ENCODE data around the gene AKAP6.
"Not testable (repeated sequence)": the region's sequence is repeated elsewhere in the genome, so short reads cannot be mapped to it uniquely, and the experiment has no call there.

The AKAP6 gene

DNA sequence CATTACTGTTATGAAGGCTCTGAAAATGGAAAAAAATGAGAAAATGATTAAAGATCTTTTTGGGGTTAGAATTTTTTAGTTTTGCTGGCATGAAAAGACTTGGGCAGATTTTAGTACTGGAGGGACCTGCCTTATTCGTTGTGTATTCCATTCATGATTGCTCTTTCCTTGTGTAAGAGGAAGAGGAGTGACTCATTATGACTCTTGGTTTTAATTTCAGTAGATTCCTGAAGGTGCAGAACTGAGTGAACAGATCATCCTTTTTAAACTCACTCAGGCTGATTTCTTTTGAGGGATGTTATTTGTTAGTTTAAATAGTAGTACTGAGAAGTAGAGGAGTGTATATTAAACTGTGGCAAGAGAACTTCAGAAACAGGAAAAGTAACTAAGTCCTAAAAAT, 41.6 kb downstream of the AKAP6 start:
- no peak for DNase-seq

DNA sequence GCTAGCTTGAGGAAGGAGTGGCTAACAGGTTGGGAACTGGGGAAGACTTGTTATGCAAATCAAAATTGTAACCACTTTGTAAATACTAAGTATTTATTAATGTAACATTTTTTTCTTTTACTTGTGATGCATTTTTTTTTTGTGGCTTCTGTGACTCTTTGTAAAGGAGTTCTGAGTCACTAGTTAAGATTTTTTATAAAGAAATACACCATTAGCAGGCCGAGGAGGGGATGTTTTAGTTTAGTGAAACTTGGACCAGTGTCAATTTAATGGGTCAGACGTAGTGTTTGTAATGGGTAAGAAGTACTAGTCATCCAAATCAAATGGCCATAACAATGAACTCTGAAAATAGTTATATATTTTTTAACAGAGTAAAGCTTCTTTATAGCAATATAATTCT, 43.1 kb downstream of the AKAP6 start:
- no peak for DNase-seq

DNA sequence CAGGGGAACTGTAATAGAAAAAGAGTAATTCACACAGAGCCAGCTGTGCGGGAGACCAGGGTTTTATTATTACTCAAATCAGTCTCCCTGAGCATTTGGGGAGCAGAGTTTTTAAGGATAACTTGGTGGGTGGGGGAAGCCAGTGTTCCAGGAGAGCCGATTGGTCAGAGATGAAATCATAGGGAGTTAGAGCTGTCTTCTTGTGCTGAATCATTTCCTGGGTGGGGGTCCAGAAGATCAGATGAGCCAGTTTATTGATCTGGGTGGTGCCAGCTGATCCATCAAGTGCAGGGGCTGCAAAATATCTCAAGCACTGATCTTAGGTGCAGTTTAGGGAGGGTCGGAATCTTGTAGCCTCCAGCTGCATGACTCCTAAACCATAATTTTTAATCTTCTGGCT, 44.1 kb downstream of the AKAP6 start:
- not testable (repeated sequence) for DNase-seq

DNA sequence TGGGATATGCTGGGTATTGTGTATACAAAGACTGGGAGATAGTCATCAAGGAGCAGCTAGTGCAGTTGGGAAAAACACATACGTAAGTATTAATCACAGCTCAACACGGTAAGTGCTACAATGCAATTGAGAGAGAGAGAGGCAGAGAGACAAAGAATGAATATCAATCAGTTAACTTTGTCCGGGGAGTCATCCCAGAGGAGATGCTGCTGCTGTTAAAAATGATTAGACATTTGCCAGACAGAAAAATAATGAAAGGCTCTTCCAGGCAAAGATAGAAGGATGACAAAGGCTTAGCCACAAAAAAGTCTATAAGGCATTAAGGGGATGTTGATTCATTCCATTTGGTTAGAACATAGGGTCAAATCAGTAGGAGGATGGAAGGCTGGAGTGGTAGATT, 45.1 kb downstream of the AKAP6 start:
- no peak for DNase-seq

DNA sequence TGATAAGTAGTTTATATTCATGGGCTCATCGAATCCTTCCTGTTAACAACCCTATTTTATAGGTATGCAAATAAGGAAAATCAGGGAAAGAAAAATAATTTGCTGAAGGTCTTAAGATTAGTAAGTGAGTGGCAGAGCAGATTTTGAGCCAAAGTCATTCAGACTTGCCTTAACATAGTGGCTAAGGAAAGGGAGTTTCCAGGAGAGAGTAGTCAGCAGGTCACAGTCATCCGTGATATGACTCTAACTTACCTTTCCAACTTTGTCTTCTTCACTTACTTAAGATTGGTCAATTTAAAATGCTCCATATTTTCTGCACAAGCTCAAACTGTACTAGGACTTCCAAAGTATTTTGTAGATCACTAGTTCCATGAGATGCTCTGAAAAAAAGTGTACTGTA, 46.6 kb downstream of the AKAP6 start:
- DNase-seq: no peak

DNA sequence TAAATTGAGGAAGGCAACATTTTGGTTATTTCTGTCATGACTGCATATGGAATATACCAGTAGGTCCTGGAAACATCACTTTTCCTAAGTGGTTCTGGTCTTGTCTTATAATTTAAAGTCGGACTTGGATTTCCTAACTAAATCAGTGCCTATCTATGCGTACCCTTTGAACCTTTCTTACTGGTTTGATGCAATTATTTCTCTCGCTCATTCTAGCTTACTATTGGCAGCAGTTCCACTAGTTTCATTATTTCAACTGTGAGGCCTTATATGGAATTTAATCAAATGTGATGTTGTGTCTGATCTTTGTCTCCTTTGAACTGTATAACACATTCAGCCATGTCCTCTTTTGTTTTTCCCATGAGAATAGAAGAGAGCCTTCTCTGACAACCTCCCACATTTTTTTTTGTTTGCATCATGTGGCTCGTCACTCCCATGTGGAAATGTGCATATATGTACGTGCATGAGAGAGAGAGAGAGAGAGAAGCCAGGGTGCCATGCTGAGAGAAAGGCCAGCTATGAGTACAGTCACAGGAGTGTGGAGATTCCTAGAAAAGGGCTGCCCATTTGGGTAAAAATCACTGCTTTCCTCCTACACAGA, 48.0 kb downstream of the AKAP6 start:
- no peak for DNase-seq

DNA sequence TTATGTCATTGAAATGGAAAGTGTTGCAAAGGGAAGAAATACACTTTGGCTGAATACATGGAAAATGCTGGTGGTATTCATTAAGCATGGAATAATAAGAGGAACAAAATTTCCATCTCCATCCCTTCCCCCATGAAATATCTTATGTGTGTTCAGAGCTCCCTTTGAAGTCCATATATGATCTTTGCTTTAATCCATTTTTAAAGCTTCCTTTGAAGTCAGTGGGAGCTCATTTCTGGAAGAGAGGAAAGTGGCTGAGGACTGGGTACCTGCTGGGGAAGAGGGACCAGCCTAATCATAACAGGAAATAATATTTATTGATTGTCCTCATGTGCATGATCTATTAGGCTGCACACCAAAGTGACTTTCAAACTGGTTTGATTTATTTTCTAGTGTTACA, 49.2 kb downstream of the AKAP6 start:
- no peak for DNase-seq

DNA sequence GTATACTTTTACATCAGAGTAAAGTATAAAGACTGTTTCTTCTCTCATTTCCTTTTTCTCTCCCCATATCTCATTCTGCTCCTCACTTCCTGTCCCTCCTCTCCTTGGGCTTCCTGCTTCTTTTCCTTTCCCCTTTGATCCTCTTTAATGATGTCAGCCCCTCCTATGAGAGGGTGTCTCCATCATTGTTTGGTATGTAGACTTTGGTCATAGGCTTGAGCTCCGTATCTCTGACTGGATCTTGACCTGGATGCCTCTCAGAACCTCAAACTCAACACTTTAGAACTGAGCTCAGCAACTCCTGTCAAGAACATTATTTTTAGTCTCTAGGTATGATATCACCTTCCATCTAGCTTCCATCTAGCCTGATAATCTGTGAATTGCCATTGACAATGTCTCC, 50.3 kb downstream of the AKAP6 start:
- no peak for DNase-seq

DNA sequence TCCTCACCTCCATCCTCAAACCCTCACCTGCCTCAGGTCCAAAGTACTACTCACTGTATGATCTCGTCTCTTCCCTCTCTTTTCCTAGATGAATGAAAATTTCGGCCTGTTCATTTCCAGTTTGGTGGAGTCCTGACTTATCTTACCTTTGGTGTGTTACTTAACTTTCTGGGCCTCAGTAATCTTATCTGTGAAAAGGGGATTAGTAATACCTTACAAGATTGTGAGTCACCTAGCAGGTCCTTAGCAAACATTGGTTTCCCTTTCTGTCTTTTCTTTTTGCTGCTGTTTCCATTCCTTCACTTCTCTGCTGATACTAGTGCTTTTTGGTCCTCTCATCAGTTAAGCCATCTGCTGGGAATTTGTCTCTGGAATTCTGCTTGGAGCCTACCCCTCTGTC, 52.8 kb downstream of the AKAP6 start:
- DNase-seq: no peak

DNA sequence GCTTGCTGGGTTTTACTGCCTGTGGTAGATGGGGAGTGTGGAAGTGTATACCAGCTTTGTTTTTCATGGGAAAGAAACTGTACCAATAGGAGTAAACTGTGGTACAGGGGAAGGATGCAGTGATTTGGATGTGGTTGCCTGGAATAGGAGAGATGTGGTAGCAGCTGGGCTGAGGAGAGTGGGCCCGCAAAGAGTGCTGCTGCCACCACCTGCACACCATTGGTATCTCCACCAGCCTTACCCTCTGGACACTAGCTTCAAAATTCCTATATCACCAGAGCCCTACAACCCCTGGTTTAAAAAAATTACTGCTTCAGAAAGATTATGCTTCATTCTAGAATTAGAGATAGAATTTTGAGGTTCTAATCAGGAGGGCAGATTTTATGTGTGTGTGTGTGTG, 53.6 kb downstream of the AKAP6 start:
- no peak for DNase-seq

DNA sequence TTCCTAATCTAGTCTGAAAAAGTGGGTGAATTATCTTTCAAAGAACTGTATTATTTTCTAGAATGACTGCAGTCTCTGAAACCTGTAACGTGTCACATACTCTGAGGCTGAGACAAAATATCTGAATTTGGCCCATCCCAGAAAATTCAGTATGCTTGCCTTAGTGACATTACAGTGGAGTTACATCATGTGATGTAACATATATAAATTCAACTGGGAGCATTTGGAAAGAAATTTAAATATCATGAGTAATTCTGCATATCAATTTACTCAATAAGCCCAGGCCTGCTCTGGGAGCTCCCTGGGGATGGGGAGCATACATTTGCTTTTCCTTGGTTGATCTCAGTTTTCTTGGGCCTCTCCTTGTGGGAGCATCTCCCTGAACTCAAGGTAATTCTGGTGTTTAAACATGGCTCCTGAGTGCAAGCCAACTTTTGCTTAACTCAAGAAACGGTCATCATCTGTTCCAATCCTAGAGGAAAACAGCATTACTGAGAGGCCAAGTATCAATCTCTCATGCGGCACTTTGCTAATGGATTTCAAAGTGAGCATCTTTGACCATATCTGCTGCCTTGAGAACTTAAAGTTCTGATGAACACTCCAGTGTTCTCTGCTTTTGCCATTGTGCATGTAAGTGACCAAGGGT, 54.4 kb downstream of the AKAP6 start:
- DNase-seq: no peak

DNA sequence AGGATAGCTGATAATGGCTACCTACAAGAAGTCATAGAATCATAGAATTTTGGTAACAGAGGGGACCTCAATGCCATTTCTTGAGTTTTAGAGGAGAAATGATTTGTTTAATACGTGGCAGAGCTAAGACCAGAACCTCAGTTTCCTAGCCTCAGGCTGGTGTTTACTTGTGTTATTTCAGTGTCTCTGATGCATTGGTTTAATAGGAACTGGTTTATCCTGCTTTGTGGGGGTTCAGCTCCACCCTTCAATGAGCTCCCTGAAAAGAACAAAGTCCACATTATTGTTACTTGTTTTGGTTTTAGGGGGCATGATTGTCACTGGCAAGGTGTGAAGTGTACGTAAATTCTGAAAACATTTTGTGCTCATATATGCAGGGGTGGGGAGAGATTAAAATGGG, 55.4 kb downstream of the AKAP6 start:
- DNase-seq: no peak

DNA sequence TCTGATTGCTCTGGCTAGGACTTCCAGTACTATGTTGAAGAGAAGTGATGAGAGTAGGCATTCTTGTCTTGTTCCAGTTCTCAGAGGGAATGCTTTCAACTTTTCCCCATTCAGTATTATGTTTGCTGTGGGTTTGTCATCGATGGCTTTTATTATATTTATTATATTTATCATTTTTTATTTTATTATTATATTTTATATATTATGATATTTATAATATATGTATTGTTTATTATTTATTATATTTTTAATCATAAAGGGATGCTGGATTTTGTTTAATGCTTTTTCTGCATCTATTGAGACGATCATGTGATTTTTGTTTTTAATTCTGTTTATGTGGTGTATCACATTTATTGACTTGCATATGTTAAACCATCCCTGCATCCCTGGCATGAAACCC, 58.2 kb downstream of the AKAP6 start:
- not testable (repeated sequence) for DNase-seq

DNA sequence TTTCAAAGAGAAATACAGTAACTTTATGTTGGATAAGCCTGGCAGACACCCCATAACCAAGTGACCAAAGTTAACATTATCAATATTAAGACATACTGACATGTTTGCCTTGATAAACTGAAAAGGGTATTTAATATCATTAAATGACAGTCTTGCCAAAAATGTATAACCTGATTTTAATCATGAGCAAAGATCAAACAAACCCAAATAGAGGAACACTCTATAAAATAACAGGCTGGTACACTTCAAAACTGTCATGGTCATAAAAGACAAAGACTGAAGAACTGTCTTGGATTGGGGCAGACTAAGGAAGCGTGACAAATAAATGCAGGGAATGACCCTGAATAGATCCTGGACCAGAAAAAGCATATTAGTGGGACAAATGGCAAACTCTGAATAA, 64.0 kb downstream of the AKAP6 start:
- no peak for DNase-seq

DNA sequence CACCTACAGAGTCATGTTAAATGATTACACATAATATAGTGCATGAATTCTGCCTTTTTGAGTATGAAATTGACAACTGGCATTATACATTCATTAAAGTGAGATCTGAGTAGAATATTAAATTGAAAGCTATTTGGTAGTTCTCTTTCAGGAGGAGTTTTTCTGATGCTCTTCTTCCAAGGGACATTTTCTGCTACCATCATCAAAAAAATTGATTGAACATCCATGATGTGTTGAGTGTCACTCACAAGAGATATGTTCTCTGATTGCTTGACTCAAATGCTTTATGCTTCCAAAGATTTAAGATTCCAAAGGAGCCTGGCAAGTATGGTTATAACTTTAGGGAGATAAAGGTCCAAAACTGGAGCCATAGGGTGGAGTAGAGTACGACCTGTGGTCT, 64.9 kb downstream of the AKAP6 start:
- no peak for DNase-seq

DNA sequence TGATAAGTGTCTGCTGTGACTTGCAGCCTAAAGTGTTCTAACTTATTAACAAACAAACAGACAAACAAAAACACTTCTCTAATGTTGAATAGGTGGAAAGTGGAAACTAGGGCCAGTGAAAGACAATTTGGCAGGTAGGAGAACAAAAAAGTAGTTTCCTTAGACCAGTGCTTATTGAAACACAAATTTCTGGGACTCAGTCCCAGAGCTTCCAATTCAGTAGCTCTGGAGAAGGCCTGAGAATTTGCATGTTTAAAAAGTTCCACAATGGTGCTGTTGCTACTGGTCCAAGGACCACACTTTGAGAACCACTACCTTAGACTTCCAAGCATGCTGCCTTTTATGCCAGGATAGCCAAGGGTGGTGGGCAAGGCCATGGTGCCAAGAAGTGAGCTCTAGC, 67.8 kb downstream of the AKAP6 start:
- DNase-seq: no peak

DNA sequence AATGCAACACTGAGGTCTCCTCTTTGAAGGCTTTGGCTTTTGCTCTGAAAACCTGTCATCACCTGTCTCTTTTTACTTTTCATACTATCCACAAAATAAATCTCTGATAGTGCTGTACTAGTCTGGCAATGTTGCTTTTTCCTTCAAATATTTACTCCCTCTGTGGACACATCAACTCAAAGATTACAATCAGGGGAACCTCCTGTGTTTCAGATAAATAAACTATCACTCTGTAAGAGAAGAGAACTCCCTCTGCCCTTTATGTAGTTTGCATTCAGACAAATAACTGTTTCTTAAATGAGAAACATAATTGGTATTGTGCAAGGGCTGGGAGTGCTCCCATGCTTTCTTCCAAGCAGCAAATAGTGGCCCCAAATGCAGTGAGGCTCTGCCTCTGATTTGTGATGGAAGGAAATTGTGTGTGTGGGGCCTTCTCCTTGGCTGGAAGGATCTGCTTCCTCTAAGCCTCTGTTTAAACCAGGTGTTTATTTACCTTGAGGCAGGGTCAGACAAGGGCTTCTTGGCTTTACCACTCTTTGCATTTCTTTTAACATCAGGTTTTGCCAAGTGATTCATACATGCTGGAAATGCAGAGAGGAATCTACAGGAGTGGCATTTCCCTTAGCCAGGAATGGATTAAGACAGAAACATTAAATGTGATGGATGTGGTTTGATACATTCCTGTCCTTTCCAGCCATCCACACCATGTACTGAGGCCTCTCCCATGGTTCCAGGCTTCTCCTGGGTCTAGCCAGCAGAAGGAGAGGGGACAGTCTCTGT, 69.0 kb downstream of the AKAP6 start:
- no peak for DNase-seq

DNA sequence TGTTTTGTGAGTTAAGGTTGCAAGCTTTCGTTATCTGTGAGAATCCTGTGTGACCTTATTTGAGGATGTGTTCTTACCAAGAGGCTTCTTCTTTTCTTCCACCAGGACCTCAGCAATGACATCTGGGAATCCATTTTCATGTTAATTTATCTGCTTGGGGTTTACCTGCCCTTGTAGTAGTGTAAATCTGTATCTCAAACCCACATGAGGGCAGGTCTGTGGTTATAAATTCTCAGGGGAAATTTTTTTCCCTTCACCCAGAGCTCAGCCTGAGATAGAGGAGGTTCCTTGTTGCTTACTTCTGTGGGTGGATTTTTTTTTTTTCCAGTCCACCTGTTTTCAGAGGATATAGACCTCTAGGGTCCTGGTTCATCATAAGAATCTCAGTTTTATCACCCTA, 70.8 kb downstream of the AKAP6 start:
- no peak for DNase-seq

DNA sequence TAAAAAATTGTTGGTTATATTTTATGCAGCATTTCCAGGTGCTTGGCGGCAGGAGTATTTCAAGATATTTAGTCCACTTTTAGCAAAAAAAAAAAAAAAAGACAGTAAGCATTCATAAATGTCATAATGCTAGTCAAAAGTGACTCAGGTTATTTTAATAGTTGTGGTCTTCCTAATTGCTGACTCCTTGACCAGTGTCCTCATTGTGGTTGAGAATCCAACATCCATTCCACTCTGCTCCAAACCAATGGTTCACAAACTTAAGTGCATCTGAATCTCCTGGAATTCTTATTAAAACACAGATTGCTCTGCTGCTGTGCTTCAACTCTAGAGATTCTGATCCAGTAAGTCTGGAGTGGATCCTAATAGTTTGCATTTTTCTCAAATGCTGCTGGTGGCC, 71.4 kb downstream of the AKAP6 start:
- DNase-seq: no peak

DNA sequence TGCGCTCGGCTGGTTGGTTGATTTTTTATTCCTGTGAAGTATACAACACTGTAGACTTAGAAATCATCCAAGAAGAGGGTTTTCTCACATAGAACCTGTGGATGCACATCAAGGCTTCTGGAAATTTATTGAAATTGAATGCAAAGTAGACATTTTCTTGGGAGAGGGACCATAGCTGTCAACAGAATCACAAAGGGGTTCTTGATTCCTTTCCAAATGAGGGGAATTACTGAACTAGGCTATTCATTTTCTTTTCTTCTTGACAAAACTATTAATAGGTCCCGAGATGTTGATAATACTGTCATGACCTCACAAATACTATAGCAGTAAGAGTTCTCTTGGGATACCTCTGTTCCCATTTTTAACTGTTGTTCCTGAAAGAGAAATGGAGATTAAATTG, 73.9 kb downstream of the AKAP6 start:
- DNase-seq: no peak

DNA sequence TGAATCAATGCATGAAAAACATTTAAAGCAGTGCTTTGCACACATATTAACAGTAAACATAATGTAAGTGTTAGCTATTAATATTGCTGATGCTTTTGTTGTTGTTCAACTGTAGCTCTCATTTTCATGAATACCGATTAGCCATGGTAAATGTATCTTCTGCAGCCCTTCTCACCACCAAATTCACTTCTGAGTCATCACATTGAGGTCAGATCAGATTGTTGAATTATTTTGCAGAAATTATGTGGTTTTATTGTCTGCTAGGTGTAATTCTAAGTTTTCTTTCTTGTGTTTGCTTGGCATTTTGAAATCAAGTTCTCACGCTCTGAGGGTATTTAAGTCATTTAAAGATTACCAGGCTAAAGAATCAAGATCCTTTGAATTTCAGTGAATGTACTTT, 74.6 kb downstream of the AKAP6 start:
- DNase-seq: no peak

DNA sequence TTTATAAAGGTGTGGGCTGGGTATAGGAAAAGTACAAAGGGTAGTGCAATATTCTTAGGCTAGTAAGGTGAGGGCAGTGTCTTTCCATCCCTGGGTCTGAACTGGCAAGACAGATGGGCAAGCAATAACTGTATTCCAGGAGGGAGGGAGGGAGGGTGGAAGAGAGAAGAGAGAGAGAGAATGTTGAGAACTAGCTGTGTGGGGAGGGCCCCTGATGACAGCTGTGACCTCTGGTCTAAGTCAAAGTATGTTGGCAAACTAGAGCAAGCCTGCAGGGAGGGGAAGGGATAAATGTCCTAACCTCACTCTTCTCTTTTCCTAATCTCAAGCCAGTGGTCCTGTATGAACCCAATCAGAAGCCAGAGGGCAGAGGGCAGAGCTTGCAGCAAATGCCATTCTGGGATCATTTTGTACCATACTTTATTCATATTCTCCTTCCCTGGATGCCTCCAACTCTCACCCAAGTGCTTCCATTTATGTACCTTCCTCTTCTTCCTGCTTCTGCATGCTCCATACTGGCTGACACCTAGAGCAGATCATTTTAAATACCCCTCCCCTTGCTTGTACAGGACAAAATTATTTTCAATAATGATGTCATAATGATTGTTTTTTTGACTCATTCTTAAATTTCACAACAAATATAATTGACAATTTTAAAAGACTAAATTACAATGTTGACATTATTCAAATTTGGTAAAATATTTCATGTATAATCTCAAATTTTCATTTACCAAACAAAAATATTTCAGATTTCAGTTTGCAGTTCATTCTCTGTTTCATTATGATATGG, 75.9 kb downstream of the AKAP6 start:
- DNase-seq: no peak

DNA sequence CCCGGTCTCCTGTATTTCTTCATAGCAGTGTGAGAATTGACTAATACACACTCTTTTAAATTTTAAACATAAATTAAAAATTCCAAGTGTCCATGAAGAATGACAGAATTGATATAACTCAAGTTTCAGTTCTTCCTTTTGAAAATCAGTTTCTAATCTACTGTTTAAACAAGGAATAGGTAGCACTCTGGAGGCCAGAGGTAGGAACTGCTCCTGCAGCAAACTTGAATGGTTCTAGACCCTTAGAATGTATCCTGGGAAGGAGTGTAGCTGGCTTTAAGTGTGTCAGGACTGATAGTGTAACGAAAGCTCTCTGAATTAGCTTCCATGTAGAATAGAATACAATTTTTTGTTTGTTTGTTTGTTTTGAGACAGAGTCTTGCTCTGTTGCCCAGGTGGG, 76.8 kb downstream of the AKAP6 start:
- no peak for DNase-seq

DNA sequence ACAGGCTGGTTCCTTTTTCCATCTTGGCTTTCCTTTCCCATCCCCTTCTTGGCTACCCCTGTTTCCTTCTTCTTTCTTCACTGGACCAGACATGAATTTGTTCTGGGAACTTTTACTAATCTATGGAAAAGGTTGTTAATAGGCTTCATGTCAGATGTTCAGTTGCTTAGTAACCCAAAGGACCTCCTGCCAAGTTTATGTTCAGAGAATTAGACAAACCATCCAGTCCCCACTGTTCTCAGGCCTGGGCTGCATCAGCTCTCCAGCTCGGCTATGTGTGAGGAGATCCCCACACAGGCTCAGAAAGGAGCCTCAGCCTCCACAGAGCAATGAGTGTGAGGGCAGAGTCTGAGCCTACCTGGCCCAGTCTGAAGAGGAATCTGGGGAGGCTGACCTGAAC, 78.0 kb downstream of the AKAP6 start:
- DNase-seq: no peak

All from NCI-H748 treated with DMSO at 0.1 percent for 48 hours (cell line).